HCT116 (cell line): ENCODE measurements around the gene SLC12A7. TPM values are rescaled to one million over a fixed set of nuclear protein-coding genes. Genes with fewer than 3 reads are reported as not detected.

Source experiments
- ATAC-seq: fragments of 200-7000 bp; cut with Tn5 transposase; 2 replicates; pipeline ENCODE4 v1.9.1; 2020; ENCODE audit warnings: mild to moderate bottlenecking, moderate library complexity
- BruUV-seq: library from RNA; stranded (reverse); fragments of 400-500 nt; replicated peaks from 2 replicates; lab custom pipeline; 2021; lab: Mats Ljungman, UMichigan
- CTCF ChIA-PET: fragments of 300-600 bp; sonication (Branson Sonifier 250); formaldehyde crosslinking; loops from one replicate; lab custom pipeline; 2021; ENCODE audit warnings: antibody characterized with exemption; lab: Charles Lee
- POLR2A ChIA-PET: fragments of 300-600, 350-600 bp; sonication (Branson Sonifier 250); formaldehyde crosslinking; loops from one replicate; lab custom pipeline; 2021; ENCODE audit warnings: antibody characterized with exemption; lab: Charles Lee
- RAD21 ChIA-PET, 2 experiments: fragments of 300-600 bp; sonication (Branson Sonifier 250); formaldehyde crosslinking; loops; one replicate each; lab custom pipeline; 2023; ENCODE audit warnings: low total read pairs in 2 of 2; ENCODE audit not compliant: uncharacterized antibody in 2 of 2, unreplicated experiment in 2 of 2, low non-redundant PET in 1 of 2; lab: Charles Lee
- DNase-seq: peaks from one replicate; pipeline ENCODE4 v3.0.0-alpha.2; 2010; ENCODE audit warnings: low read depth, low spot score
- H2AFZ ChIP-seq: fragments of 200-600 bp; shearing (Covaris generic), sonication (generic); 2 replicates; pipeline ENCODE4 v1.6.1; 2017; ENCODE audit warnings: low read depth, mixed run types, mixed read lengths, antibody characterized with exemption, low read length; ENCODE audit not compliant: poor library complexity, severe bottlenecking
- H3K27ac ChIP-seq: 2 replicates; pipeline ENCODE4 v1.5.1; 2012; ENCODE audit warnings: low read depth, low read length
- H3K27me3 ChIP-seq: fragments of 200-600 bp; sonication (generic); 2 replicates; pipeline ENCODE4 v1.6.1; 2016; ENCODE audit warnings: mixed run types, low read length, mixed read lengths; ENCODE audit not compliant: insufficient read depth
- H3K36me3 ChIP-seq, 2 experiments: fragments of 200-500 bp in 1 of 2; fragments of 200-600 bp in 1 of 2; sonication (Bioruptor generic) in 1 of 2; sonication (generic) in 1 of 2; 2 replicates each; pipeline versions ENCODE4 v1.5.1 to v1.6.1; 2014 to 2016; ENCODE audit warnings: low read length in 2 of 2, inconsistent platforms in 1 of 2, mixed read lengths in 1 of 2, mixed run types in 1 of 2; ENCODE audit not compliant: insufficient read depth in 2 of 2, control insufficient read depth in 1 of 2
- H3K4me1 ChIP-seq, 2 experiments: fragments of 200-600 bp in 1 of 2; sonication (generic) in 1 of 2; 2 replicates each; pipeline versions ENCODE4 v1.5.1 to v1.6.1; 2012 to 2017; ENCODE audit warnings: low read length in 2 of 2, inconsistent platforms in 1 of 2, mild to moderate bottlenecking in 1 of 2, mixed read lengths in 1 of 2, mixed run types in 1 of 2, moderate library complexity in 1 of 2; ENCODE audit not compliant: insufficient read depth in 2 of 2, control insufficient read depth in 1 of 2
- H3K4me2 ChIP-seq: fragments of 200-600 bp; sonication (generic); 2 replicates; pipeline ENCODE4 v1.6.1; 2017; ENCODE audit warnings: mixed run types, low read length, mixed read lengths
- H3K4me3 ChIP-seq, 2 experiments: fragments of 200-600 bp in 1 of 2; sonication (generic) in 1 of 2; replicated peaks in 1 of 2; 2 replicates each; pipeline ENCODE4 v1.5.1; 2011 to 2016; ENCODE audit warnings: low read length in 2 of 2, control low read depth in 1 of 2, low read depth in 1 of 2, mild to moderate bottlenecking in 1 of 2, mixed read lengths in 1 of 2, mixed run types in 1 of 2
- H3K79me2 ChIP-seq: fragments of 200-600 bp; sonication (generic); 2 replicates; pipeline ENCODE4 v1.6.1; 2017; ENCODE audit warnings: mild to moderate bottlenecking, mixed run types, low read length, moderate library complexity, mixed read lengths; ENCODE audit not compliant: insufficient read depth
- H3K9ac ChIP-seq: fragments of 200-600 bp; sonication (generic); 2 replicates; pipeline ENCODE4 v1.6.1; 2016; ENCODE audit warnings: low read length, mixed read lengths
- H3K9me2 ChIP-seq: fragments of 200-600 bp; sonication (generic), shearing (Covaris generic); 2 replicates; pipeline ENCODE4 v1.6.1; 2017; ENCODE audit warnings: mixed run types, mild to moderate bottlenecking, moderate library complexity; ENCODE audit not compliant: insufficient read depth
- H3K9me3 ChIP-seq, 2 experiments: fragments of 200-500 bp in 1 of 2; fragments of 200-600 bp in 1 of 2; sonication (Bioruptor generic) in 1 of 2; sonication (generic) in 1 of 2; 2 replicates each; pipeline ENCODE4 v1.6.1; 2014 to 2017; ENCODE audit warnings: low read length in 2 of 2, mixed read lengths in 2 of 2, inconsistent platforms in 1 of 2, low read depth in 1 of 2, mild to moderate bottlenecking in 1 of 2, mixed run types in 1 of 2, moderate library complexity in 1 of 2; ENCODE audit not compliant: control insufficient read depth in 1 of 2, insufficient read depth in 1 of 2
- H4K20me1 ChIP-seq: fragments of 200-600 bp; sonication (generic), shearing (Covaris generic); 2 replicates; pipeline ENCODE4 v1.6.1; 2017; ENCODE audit warnings: mixed run types, mild to moderate bottlenecking, moderate library complexity; ENCODE audit not compliant: insufficient read depth
- CTCF ChIP-seq, 3 experiments: fragments of 200-600 bp in 1 of 3; sonication (generic) in 1 of 3; IDR thresholded peaks in 2 of 3; conservative IDR thresholded peaks in 1 of 3; 2 replicates each; pipeline ENCODE4 v1.5.1; 2012 to 2017; ENCODE audit warnings: low read depth in 2 of 3, low read length in 2 of 3, antibody characterized with exemption in 1 of 3, borderline replicate concordance in 1 of 3, control low read depth in 1 of 3, mild to moderate bottlenecking in 1 of 3, mixed read lengths in 1 of 3, mixed run types in 1 of 3, moderate library complexity in 1 of 3; ENCODE audit not compliant: insufficient read depth in 1 of 3
- EGR1 ChIP-seq: IDR thresholded peaks from 2 replicates; pipeline ENCODE4 v1.6.1; 2012; ENCODE audit warnings: low read depth
- ELF1 ChIP-seq: IDR thresholded peaks from 2 replicates; pipeline ENCODE4 v1.6.1; 2012; ENCODE audit warnings: low read depth, borderline replicate concordance
- EZH2 ChIP-seq: fragments of 200-600 bp; sonication (generic); IDR thresholded peaks from 2 replicates; pipeline ENCODE4 v1.6.1; 2017; ENCODE audit warnings: antibody characterized with exemption, mixed run types
- JUND ChIP-seq: IDR thresholded peaks from 2 replicates; pipeline ENCODE4 v1.6.1; 2012
- POLR2A ChIP-seq: IDR thresholded peaks from 2 replicates; pipeline ENCODE4 v1.7.0; 2011; ENCODE audit warnings: borderline replicate concordance; ENCODE audit not compliant: insufficient read depth, insufficient read length; ENCODE audit errors: extremely low read depth
- POLR2AphosphoS5 ChIP-seq: IDR thresholded peaks from 2 replicates; pipeline ENCODE4 v1.6.1; 2011; ENCODE audit warnings: mild to moderate bottlenecking, low read depth, low read length, moderate library complexity
- RAD21 ChIP-seq: IDR thresholded peaks from 2 replicates; pipeline ENCODE4 v1.6.1; 2012; ENCODE audit warnings: low read depth, mild to moderate bottlenecking
- SIN3A ChIP-seq: IDR thresholded peaks from 2 replicates; pipeline ENCODE4 v1.6.1; 2012; ENCODE audit warnings: low read depth
- SP1 ChIP-seq: IDR thresholded peaks from 2 replicates; pipeline ENCODE4 v1.6.1; 2012; ENCODE audit warnings: low read depth
- SRF ChIP-seq: IDR thresholded peaks from 2 replicates; pipeline ENCODE4 v1.6.1; 2012; ENCODE audit warnings: low read depth
- TCF7L2 ChIP-seq: IDR thresholded peaks from 2 replicates; pipeline ENCODE4 v1.7.0; 2011; ENCODE audit warnings: borderline replicate concordance, inconsistent platforms; ENCODE audit not compliant: insufficient read depth, insufficient read length; ENCODE audit errors: extremely low read depth
- YY1 ChIP-seq: IDR thresholded peaks from 2 replicates; pipeline ENCODE4 v1.6.1; 2011; ENCODE audit warnings: low read length, low read depth, moderate library complexity, mild to moderate bottlenecking; ENCODE audit not compliant: insufficient replicate concordance; ENCODE audit errors: extremely low read depth
- ZBTB33 ChIP-seq: IDR thresholded peaks from 2 replicates; pipeline ENCODE4 v1.6.1; 2011; ENCODE audit warnings: mild to moderate bottlenecking, low read length, moderate library complexity; ENCODE audit not compliant: insufficient replicate concordance; ENCODE audit errors: extremely low read depth
- ZFX ChIP-seq: fragments of 450-650 bp; IDR thresholded peaks from 2 replicates; pipeline ENCODE4 v1.6.1; 2017
- ZNF274 ChIP-seq: fragments of 200-500 bp; sonication (Bioruptor generic); IDR thresholded peaks from 2 replicates; pipeline ENCODE4 v1.6.1; 2014; ENCODE audit warnings: mild to moderate bottlenecking, low read depth, low read length, inconsistent platforms
- intact Hi-C: fragments of 100-400 bp; cut with micrococcal nuclease; formaldehyde crosslinking; loops from 2 replicates; pipeline ENCODE4 v1.10.0; 2022
- total RNA-seq: library from RNA; stranded (reverse); gene quantifications from one replicate; pipeline ENCODE4 v1.2.1, GENCODE V29; 2021; ENCODE audit not compliant: unreplicated experiment
- TF ChIP-seq, protein P1 (sequence below): IDR thresholded peaks from 2 replicates; pipeline ENCODE4 v1.6.1; 2012

SLC12A7 gene
- total RNA-seq, 1 experiment from 2014 or later, result 29.6 TPM

DNA sequence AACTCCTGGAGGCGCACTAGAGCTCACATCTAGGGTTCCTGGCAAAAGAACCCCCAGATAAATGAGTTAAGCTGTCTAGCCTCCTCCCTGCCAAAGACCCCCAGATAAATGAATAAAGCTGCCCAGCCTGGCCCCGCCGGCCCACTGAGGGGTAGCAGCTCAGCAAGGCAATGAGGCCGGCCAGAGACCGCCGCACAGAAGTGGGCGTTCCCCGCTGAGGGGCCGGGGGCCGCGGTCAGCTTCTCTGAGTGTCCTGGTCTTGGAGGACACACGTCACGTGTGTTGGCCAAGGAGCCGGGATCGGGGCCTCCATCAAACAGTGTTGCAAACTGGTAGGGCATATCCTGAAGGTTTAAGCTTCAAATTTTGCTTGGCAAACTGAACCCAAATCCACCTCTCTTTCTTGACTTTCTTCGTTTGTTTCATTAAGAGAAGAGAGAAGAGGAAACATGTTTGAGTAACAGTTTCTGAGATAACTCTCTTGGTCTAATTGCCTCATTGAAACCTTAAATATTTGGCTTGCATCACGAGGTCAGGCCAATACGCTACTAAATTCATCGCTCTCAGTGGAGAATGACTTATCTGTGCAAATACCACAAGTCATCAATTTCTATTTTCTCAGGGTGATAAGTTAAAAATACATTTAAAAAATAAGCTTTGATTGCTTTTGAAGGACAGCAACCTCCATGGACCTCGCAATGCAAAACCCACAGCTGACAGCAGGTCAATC is 11.7 kb upstream of the SLC12A7 start:
- Histone ChIP-seq H3K9ac (no peak overlapping the region), H3K27me3 (no peaks in the 10 kb centered on the region), H3K9me2 (no peaks in the 10 kb centered on the region), H3K9me3 (no peaks in the 10 kb centered on the region), H3K79me2 (no peaks in the 10 kb centered on the region), H2AFZ (no peak overlapping the region), H3K4me2 (no peak overlapping the region), H3K36me3 (no peaks in the 10 kb centered on the region), H3K27ac (no peak overlapping the region), H3K4me3 (no peak overlapping the region), H4K20me1 (no peaks in the 10 kb centered on the region), H3K4me1 (peaks cover 0 to 2% of the 10 kb centered on the region in 2 experiments; a peak in 1 of 4 replicates)
- DNase-seq (no peak), ATAC-seq (no peak)
- ChIA-PET CTCF (interaction anchor here (1.2 kb wide), 1 partner anchor 17 kb away, joined by 3 read pairs; no protein-coding TSS in a partner anchor), RAD21 (no interaction called here), POLR2A (no interaction called here)
- intact Hi-C loops, result no loop called here
- BruUV-seq, result no TSS peak
- TF ChIP-seq RAD21 (no peak), SRF (no peak), YY1 (no peak), EZH2 (no peak), EGR1 (no peak), SP1 (no peak), POLR2A (no peak), ZBTB33 (no peak), ZFX (no peak), CTCF (IDR thresholded peaks at IDR 0.05 in 2 of 3, conservative IDR thresholded peaks at IDR 0.05 in 1 of 3; ENCODE audit: borderline replicate concordance in 1 of 3, insufficient read depth in 1 of 3, low read depth in 2 of 3, low read length in 2 of 3) (no peak), JUND (no peak), ELF1 (no peak), TCF7L2 (no peak), POLR2AphosphoS5 (no peak), SIN3A (no peak), ZNF274 (no peak)
- TF ChIP-seq, protein P1, sequence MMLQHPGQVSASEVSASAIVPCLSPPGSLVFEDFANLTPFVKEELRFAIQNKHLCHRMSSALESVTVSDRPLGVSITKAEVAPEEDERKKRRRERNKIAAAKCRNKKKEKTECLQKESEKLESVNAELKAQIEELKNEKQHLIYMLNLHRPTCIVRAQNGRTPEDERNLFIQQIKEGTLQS, result no peak
